Esophagus squamous epithelium (tissue), 5 donors: Measurements from ENCODE around the gene MTHFD2L. TPM values are rescaled to one million over a fixed set of nuclear protein-coding genes. Genes with fewer than 3 reads are reported as not detected.

Source experiments
- DNase-seq: peaks from one replicate; lab custom pipeline; 2025; lab: John Stamatoyannopoulos, UW
- H3K27ac ChIP-seq, 4 donors: fragments of 200-600 bp; sonication (generic); one replicate each; pipeline ENCODE4 v1.5.1; 2016 to 2019; ENCODE audit warnings: mild to moderate bottlenecking in 1 of 4
- H3K27me3 ChIP-seq, 4 donors: fragments of 200-600 bp; sonication (generic); 1 replicate in 3 of 4; 2 replicates in 1 of 4; pipeline versions ENCODE4 v1.5.1 to v1.6.0; 2017 to 2021; ENCODE audit warnings: antibody characterized with exemption in 1 of 4
- H3K36me3 ChIP-seq, 3 donors: fragments of 200-600 bp; sonication (generic); one replicate each; pipeline ENCODE4 v1.5.1; 2016 to 2019
- H3K4me1 ChIP-seq, 3 donors: fragments of 200-600 bp; sonication (generic); one replicate each; pipeline ENCODE4 v1.5.1; 2017 to 2019
- H3K4me3 ChIP-seq, 4 donors: fragments of 200-600 bp; sonication (generic); 1 replicate in 3 of 4; 2 replicates in 1 of 4; pipeline ENCODE4 v1.5.1; 2016 to 2019; ENCODE audit warnings: mild to moderate bottlenecking in 2 of 4, moderate library complexity in 1 of 4
- H3K9me3 ChIP-seq, 3 donors: fragments of 200-600 bp; sonication (generic); one replicate each; pipeline ENCODE4 v1.5.1; 2016 to 2019
- CTCF ChIP-seq, 6 experiments: fragments of 450-650 bp in 4 of 6; fragments of 200-600 bp in 2 of 6; sonication (generic) in 2 of 6; IDR thresholded peaks; one replicate each; pipeline ENCODE4 v1.5.1; 2016 to 2019; ENCODE audit warnings: antibody characterized with exemption in 6 of 6, mild to moderate bottlenecking in 4 of 6, moderate library complexity in 4 of 6
- POLR2A ChIP-seq, 4 donors: fragments of 450-650 bp; IDR thresholded peaks; one replicate each; pipeline ENCODE4 v1.6.1; 2017; ENCODE audit warnings: antibody characterized with exemption in 4 of 4, mild to moderate bottlenecking in 4 of 4, moderate library complexity in 3 of 4
- WGBS, 2 donors: methylation state at CpG; one replicate each; pipeline ENCODE4 v1.1.5; 2018; 5-methylcytosine and 5-hydroxymethylcytosine counted together
- intact Hi-C: fragments of 100-400 bp; cut with DNase I; formaldehyde crosslinking; loops from one replicate; pipeline ENCODE4 v1.15.0; 2022
- total RNA-seq, 4 donors: library from RNA; depleted of rRNA; stranded (reverse); fragments of >200 nt; gene quantifications; one replicate each; pipeline ENCODE4 v1.1.0, GENCODE V29; 2016
- donor health status: DM: yes; HTN: yes; CAD: no.

Gene MTHFD2L
- total RNA-seq, 4 donors from 2014 or later: 9.9 to 22.9 (median 19.1) TPM

- Histone ChIP-seq H3K4me3 (no peak overlapping the region), H3K9me3 (no peaks in the 10 kb centered on the region), H3K36me3 (peaks cover 0 to 19% (median 0%) of the 10 kb centered on the region in 3 donors), H3K27me3 (no peaks in the 10 kb centered on the region), H3K27ac (no peak overlapping the region), H3K4me1 (peaks cover 0 to 11% (median 0%) of the 10 kb centered on the region in 3 donors)
- WGBS, 2 donors: 56 to 58% methylated on average over 3 of the region's 3 CpGs
- TF ChIP-seq POLR2A (IDR thresholded peaks at IDR 0.05) (no peak), CTCF (IDR thresholded peaks at IDR 0.05) (no peak)
- no peak for DNase-seq
- intact Hi-C loops: no loop called here
These were observed 159.8 kb downstream of the MTHFD2L start for GRCh38 chr4:74317616-74318246.

- no peaks in the 10 kb centered on the region for H3K9me3 ChIP-seq
- H3K27ac ChIP-seq: no peak overlapping the region
- H3K36me3 ChIP-seq: peaks cover 0 to 13% (median 0%) of the 10 kb centered on the region in 3 donors
- peaks cover 0 to 11% (median 0%) of the 10 kb centered on the region in 3 donors for H3K4me1 ChIP-seq
- no peak for DNase-seq
- no peaks in the 10 kb centered on the region for H3K27me3 ChIP-seq
- TF ChIP-seq POLR2A (IDR thresholded peaks at IDR 0.05): no peak
- no peak for TF ChIP-seq CTCF (IDR thresholded peaks at IDR 0.05)
- intact Hi-C loops: no loop called here
- H3K4me3 ChIP-seq: no peak overlapping the region
- 77 to 82% methylated on average over 2 of the region's 2 CpGs for WGBS, 2 donors
These were observed 160.4 kb downstream of the MTHFD2L start for GRCh38 chr4:74318276-74318675.

- no peak overlapping the region for H3K4me3 ChIP-seq
- H3K4me1 ChIP-seq: peaks cover 0 to 11% (median 0%) of the 10 kb centered on the region in 3 donors
- no peak for DNase-seq
- intact Hi-C loops: no loop called here
- H3K27ac ChIP-seq: peak overlapping the region in 1 of 4 donors; percentile 57
- peaks cover 0 to 3% (median 0%) of the 10 kb centered on the region in 3 donors for H3K36me3 ChIP-seq
- WGBS, 2 donors: 59 to 66% methylated on average over 3 to 6 of the region's 6 CpGs
- TF ChIP-seq POLR2A (IDR thresholded peaks at IDR 0.05) (no peak), CTCF (IDR thresholded peaks at IDR 0.05) (no peak)
- H3K9me3 ChIP-seq: no peaks in the 10 kb centered on the region
- H3K27me3 ChIP-seq: no peaks in the 10 kb centered on the region
These were observed 161.6 kb downstream of the MTHFD2L start for GRCh38 chr4:74319470-74319869.

- Histone ChIP-seq H3K4me1 (peaks cover 0 to 11% (median 0%) of the 10 kb centered on the region in 3 donors), H3K4me3 (no peak overlapping the region), H3K36me3 (no peaks in the 10 kb centered on the region), H3K27ac (peak overlapping the region in 3 of 4 donors; percentile 49 to 57 (median 52)), H3K9me3 (no peaks in the 10 kb centered on the region), H3K27me3 (no peaks in the 10 kb centered on the region)
- TF ChIP-seq POLR2A (IDR thresholded peaks at IDR 0.05): no peak
- TF ChIP-seq CTCF (IDR thresholded peaks at IDR 0.05): peak in 5 of 6 experiments; percentile 31 to 77 (median 60)
- 37 to 46% methylated on average over 4 of the region's 4 CpGs for WGBS, 2 donors
- intact Hi-C loops: no loop called here
- DNase-seq: no peak
These were observed 162.7 kb downstream of the MTHFD2L start for GRCh38 chr4:74320559-74321118.

GRCh38 chr4:74322301-74322700, 164.4 kb downstream of the MTHFD2L start:
- TF ChIP-seq CTCF (IDR thresholded peaks at IDR 0.05) (no peak), POLR2A (IDR thresholded peaks at IDR 0.05) (no peak)

More at GRCh38 chr4:74322301-74322700, 164.4 kb downstream of the MTHFD2L start:
- H3K27me3 ChIP-seq: no peaks in the 10 kb centered on the region
- H3K4me3 ChIP-seq: no peak overlapping the region
- no peaks in the 10 kb centered on the region for H3K9me3 ChIP-seq
- intact Hi-C loops: no loop called here
- peaks cover 0 to 13% (median 0%) of the 10 kb centered on the region in 3 donors for H3K4me1 ChIP-seq
- H3K27ac ChIP-seq: no peak overlapping the region
- 69 to 82% methylated on average over 3 of the region's 3 CpGs for WGBS, 2 donors
- no peaks in the 10 kb centered on the region for H3K36me3 ChIP-seq
- no peak for DNase-seq
